GM12874 (cell line): Measurements from ENCODE around the gene ACTA1.

ENCODE experiments used
- TF ChIP-seq, protein P1 (sequence below): IDR thresholded peaks from 2 replicates; pipeline ENCODE4 v1.5.1; 2011; ENCODE audit warnings: low read depth, mild to moderate bottlenecking, control low read depth, low read length, moderate library complexity; ENCODE audit not compliant: insufficient read depth

Gene ACTA1

DNA sequence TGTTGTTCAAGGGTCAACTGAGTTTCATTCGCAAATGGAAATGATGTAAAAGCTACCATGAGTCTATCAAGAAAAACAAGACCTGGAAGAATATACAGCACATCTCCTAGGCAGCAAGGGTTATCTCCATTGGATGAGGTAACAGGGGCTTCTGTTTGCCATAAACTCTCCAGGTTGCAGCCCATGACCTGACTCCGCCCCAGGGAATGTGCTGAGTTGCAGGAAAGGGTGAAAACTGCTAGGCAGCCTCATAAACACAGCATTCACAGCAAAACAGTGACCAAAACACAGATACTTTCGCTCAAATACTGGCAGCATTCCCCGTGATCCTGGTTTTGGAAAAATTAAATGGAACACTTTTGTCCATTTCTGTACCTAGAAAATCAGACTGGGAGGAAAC is 20.2 kb upstream of the ACTA1 start:
- TF ChIP-seq, protein P1, sequence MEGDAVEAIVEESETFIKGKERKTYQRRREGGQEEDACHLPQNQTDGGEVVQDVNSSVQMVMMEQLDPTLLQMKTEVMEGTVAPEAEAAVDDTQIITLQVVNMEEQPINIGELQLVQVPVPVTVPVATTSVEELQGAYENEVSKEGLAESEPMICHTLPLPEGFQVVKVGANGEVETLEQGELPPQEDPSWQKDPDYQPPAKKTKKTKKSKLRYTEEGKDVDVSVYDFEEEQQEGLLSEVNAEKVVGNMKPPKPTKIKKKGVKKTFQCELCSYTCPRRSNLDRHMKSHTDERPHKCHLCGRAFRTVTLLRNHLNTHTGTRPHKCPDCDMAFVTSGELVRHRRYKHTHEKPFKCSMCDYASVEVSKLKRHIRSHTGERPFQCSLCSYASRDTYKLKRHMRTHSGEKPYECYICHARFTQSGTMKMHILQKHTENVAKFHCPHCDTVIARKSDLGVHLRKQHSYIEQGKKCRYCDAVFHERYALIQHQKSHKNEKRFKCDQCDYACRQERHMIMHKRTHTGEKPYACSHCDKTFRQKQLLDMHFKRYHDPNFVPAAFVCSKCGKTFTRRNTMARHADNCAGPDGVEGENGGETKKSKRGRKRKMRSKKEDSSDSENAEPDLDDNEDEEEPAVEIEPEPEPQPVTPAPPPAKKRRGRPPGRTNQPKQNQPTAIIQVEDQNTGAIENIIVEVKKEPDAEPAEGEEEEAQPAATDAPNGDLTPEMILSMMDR = no peak

DNA sequence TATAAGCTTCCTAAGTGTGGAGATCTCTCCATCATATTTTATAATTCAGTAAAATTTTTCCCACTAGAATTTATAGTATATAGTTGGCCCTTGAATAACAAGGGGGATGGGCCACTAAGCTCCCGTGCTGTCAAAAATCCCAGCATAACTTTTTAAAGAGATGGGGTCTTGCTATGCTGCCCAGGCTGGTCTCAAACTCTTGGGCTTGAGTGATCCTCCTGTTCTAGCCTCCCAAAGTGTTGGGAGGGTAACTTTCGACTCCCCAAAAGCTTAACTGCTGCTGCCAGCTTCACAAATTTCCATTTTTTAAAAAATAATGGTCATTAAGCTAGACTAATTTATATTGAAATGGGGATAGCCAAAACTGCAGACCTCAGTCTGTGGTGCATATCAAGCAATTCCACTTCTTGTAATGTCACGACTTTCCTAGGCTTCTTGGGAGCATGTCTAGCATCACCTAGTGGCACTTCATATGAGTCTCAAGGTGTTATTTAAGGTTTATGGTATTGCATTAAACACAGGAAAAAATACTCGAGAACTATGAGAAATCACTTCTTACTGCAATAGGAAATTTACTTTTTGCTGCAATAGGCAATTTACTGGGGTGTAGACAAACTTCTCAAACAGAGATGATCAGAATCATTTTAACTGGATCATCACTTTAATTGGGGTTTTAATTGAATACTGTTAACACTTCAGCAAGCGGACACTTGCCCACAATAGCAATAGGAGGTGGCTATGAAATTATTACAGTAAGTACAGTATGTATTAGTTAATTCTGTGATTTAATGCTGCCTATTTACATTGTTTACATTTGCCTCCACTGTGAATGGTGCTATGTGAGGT is 19.3 kb upstream of the ACTA1 start:
- TF ChIP-seq, protein P1 = peak; percentile 55

DNA sequence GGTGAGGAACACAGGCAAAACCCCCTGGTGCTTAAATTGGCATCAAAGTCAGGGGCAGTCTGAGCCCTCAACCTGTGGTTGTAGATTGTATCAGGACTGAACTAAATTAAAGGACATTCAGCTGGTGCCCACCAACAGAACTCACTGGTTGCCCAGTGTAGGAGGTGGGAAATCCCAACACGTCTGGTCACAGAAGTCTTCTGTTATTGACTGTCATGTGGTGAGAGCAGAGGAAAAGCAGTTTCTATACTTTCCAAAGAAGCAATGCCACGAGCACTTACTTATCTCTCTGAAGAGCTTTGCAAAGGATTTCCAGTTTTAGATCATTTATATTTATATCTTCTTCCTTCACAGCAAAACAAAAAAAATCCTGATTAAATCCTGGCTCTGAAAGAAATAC is 15.0 kb upstream of the ACTA1 start:
- TF ChIP-seq, protein P1 = no peak

DNA sequence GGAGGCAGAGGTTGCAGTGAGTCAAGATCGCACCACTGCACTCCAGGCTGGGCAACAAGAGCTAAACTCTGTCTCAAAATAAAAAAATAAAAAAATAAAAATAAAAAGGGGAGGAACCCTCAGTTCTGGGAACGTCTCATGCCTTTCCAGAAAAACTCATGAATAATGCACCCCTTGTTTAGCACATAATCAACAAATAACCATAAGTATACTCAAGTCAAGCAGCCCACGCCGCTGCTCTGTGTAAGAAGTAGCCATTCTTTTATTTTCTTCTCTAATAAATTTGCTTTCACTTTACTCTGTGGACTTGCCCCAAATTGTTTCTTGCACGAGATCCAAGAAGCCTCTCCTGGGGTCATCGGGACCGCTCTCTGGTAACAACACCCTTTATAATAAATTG is 14.5 kb upstream of the ACTA1 start:
- TF ChIP-seq, protein P1 = no peak

DNA sequence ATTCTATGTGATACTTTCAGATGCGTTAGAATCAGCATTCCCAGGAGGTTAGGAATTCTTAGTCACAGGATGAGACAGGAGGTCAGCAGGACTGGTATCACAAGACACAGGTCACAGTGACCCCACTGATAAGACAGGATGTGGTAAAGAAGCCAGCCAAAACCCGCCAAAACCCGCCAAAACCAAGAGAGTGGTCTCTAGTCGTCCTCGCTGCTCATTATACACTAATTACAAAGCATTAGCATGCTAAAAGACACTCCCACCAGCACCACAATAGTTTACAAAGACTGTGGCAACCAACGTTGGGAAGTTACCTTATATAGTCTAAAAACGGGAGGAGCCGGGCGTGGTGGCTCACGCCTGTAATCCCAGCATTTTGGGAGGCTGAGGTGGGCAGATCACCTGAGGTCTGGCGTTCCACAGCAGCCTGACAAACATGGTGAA is 13.9 kb upstream of the ACTA1 start:
- TF ChIP-seq, protein P1 = no peak

DNA sequence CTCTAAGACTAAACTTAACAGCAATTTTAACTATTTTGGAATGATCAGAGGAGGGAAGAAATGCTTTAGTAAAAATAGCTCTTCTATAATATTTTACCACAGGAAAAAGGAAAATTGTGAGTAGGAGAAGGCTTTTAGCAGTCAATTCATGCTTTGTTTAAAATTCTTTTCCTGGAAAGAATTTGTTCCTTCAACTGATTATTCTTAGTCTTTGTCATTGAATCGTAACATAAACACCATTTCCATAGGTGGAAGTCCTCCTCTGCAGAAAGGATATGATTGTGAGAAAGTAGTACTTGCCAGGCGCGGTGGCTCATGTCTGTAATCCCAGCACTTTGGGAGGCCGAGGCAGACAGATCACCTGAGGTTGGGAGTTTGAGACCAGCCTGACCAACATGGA is 11.9 kb upstream of the ACTA1 start:
- TF ChIP-seq, protein P1 = no peak

DNA sequence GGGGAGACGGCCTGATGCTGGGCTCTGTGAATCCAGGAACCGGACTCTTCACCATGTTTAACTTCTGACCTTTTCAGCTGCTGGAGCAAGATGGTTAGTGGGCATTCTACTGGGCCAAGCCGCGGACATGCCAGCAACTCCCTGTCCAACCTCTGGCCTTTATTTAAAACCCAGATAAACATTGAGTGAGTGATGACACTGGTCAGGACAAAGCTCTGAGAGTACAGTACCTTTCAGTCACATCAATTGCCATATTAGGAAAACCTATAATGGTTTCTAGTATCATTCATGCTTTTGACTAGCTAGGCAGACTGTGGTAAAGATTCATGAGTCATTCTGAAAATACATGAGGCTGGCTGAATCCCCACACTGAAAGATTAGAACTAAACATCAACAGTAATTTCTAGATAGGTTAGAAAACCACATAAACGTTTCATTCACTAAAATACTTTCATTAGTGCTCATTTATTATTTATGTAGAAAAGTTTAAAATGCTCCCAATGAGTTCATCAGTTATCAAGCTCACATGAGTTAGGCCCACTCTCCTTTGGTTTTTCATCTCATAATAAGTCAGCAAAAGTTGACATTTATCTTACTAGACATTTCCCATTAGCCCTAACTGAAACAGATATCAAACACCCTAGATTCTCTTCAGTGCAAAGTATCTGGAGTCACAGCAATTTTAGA is 7.1 kb upstream of the ACTA1 start:
- TF ChIP-seq, protein P1 = no peak
